ENCODE results near the gene SPTA1. TPM values are rescaled to one million over a fixed set of nuclear protein-coding genes. Genes with fewer than 3 reads are reported as not detected.
"Not testable (repeated sequence)": the region's sequence is repeated elsewhere in the genome, so short reads cannot be mapped to it uniquely, and the experiment has no call there.

SPTA1 gene
- total RNA-seq: not detected in 2 replicates

DNA sequence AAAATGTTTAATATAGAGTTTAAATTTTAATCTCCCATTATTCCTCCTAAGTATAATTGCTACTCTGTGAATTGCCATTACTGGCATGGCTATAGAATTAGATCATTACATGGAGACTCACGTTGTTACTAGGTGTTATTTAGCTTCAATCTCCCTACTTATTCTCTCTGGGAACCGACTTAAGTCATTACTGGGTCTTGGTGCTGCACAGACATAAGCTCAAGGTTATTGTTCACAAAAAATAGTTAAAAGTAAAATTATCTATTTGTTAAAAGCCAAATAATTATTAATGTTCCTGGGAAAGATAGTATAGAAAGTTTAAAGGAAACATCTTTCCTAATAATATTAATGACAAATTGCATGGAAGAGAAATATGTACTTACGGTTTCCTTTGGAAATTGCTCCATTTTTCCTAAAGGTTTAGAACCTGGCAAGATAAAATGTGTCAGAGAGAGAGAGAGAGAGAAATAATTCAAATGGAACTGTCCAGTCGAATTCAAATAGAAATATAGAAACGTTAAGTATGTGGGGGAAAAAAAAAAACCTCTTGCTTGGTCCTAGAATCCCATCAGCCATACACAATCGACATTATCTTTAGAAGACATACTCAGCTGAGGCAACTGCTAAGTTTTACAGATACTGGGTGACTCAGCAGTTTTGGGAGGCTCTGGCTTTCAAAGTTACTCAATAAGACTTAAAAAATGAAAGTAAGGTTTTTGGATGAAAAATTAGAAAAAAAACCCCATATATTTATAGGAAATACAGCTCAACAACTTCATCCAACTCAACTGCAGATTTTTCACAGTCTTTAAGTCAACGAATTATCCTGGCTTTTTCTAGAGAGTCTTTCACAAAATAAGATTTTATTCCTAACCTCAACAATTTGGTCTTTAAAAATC is at the start of gene SPTA1:
Gene SPTA1, minus strand, starts transcription at position 605 of the 899 bp plus-strand sequence. Its CDS starts 198 bp downstream, at position 407.
- intact Hi-C loops (cut with micrococcal nuclease): no loop called here

DNA sequence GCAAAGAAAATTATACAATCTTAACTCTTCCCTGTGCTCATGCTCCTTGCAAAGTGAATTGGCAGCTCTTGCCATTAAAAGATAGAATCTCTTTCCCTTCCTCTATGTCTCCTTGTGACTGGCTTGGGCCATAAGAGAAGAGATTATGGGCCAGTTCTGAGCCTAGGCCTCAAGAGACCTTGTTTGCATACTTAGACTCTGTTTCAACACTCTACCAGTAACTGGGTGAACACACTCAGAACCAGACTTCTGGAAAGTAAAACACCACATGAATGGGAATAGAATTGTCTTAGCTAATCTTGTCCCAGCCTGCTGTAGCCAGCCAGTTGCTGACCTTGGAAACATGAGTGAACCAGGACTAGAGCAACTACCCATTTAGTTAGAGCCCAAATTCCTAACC is 49.3 kb upstream of the SPTA1 start:
- intact Hi-C loops (cut with micrococcal nuclease): no loop called here

DNA sequence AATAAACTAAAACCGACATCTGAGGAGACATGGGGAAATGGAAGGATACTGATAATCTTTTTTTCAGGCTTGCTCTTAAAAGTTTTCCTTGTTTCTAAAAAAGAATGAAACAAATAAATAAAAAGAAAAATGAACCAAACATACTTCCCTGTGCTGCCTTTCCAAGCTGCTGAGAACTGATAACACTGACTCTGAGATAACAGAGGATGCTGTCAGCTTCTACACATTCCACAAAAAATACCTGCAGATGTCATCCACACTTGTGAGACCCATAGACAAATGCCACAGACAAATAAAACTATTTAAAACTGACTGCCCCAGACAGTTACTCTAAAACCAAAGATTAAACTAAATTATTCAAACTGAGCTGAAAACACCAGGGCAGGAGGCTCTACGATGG is 46.0 kb upstream of the SPTA1 start:
- intact Hi-C loops (cut with micrococcal nuclease): no loop called here

DNA sequence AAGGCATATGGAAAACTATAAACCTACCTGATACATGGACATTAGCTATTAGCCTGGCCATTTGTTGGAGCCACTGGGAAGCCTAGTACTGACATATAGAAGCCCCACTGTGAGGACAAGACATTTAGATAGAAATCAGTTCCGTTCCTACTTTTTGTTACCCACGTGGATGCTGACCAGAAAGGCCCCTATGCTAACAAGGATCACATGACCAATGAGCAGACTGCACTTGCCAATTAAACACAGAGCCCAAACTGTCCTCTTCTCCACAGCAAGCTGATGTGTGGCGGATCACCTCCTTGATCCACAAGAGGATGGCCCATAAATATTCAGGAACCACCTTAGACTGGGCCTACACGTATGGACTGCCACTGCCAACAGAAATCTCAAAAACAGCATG is 45.2 kb upstream of the SPTA1 start:
- intact Hi-C loops (cut with micrococcal nuclease): no loop called here

DNA sequence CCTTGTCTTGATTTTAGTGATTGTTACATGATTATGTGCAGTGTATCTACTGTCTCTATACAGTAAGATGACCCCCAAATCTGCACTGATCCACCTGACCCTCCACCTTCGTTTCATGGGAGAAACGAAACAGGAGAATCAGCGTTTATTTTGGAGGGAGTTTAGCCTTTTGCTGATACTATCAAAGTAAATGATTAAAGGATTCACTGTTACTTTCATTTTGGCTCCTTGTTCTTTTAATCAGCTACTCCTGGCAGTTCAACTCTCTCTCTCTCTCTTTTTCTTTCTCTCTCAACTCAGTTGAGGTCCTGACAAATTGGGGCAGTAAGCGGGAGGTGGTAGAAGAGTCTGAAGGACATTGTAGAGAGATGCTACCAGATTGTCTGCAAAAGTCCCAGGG is 43.9 kb upstream of the SPTA1 start:
- intact Hi-C loops (cut with micrococcal nuclease): no loop called here

DNA sequence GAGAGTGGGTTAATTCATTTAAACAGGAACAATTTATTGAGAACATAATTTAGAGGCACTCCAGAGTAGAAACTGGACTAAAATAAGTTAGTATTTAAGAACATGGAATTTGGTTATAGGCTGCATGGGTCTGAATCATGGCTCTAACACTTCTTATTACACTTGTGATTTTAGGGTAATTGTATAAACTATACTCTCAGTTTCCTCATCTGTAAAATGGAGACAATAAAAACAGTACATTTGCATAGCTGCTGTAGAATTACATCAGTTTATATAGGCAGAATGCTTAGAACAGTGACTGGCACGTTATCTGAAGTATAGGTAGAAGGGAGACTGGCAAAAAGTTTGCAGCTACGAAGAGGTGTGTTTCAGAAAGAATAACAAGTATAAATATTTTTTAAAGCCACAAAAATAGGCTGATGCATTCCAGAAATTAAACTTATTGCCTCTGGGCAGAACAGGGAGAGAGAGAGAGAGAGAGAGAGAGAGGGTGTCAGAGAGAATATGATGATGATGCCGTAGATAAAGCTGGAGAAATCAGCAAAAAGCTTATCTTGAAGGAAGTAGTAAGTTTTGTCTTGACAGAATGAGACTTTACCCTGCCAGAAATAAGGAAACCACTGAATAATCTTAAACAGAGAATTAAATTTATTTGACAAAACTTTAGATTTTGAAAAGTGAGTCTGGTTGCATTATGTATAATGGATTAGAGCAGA is 42.2 kb upstream of the SPTA1 start:
- intact Hi-C loops (cut with micrococcal nuclease): no loop called here

DNA sequence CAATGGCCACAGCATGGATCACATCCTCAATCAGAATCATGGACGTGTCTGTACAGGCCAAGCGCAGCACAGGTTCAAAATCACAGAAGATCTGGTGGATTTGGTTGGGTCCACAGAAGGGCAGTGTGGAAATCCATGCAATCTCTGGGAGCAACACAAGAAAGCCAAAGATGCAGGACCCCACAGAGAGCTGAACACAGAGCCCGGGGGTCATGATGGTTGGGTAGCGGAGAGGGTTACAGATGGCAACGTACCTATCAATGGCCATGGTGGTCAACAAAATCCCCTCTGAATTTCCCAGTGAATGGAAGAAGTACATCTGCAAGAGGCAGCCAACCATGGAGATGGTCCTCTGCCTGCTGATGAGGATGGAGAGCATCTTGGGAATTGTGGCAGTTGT is 37.9 kb upstream of the SPTA1 start:
- intact Hi-C loops (cut with micrococcal nuclease): no loop called here

DNA sequence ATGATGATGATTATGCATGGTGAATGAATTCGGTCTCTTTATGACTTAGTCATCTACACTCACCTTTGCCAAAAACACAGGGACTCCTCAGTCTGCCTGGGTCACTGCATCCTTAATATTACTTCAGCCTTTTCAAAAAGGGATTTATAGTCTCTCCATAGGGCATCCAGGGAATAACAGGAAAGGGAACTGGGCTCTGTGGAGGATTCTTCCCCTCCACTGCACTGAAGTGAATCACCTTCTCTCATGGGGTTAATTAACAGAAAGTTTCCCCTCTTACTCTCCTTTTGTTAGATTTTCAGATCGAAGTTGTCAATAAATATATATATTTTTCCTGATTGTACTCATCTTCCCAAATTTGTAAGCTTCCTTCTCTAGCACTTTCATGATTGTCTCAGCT is 34.1 kb upstream of the SPTA1 start, which contains the start of gene OR6K3:
Gene OR6K3, minus strand, starts transcription at position 101 of the 400 bp plus-strand sequence. CDS start 2,605 bp downstream, outside the sequence.
- intact Hi-C loops (cut with micrococcal nuclease): no loop called here

DNA sequence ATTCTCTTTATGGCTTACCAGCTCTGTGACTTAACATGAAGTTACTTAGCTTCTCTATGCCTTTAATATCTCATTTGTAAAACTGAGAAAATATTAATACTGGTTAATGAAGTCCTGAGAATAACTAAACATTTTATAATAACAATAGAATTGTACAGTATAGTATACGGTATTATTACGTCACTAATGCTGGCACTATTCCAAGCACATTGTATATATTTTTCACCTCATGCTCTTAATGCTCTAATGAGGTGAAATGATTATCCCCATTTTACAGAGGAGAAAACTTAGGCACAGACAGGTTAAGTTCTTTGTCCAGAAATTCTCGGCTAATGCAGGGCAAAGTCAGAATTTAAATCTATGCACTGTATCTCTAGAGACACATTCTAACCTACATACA is 33.1 kb upstream of the SPTA1 start:
- intact Hi-C loops (cut with micrococcal nuclease): no loop called here

DNA sequence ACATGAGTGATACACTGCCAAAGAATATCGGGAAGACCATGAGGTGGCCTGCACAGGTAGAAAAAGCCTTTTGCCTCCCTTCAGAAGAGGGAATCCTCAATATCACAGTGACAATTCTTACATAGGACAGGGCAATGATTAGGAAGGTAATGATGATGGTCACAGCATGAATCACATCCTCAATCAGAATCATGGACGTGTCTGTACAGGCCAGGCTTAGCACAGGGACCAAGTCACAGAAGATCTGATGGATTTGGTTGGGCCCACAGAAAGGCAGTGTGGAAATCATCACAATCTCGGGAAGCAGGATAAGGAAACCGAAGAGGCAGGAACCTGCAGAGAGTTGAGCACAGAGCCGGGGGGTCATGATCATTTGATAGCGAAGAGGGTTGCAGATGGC is 30.8 kb upstream of the SPTA1 start:
- intact Hi-C loops (cut with micrococcal nuclease): no loop called here

DNA sequence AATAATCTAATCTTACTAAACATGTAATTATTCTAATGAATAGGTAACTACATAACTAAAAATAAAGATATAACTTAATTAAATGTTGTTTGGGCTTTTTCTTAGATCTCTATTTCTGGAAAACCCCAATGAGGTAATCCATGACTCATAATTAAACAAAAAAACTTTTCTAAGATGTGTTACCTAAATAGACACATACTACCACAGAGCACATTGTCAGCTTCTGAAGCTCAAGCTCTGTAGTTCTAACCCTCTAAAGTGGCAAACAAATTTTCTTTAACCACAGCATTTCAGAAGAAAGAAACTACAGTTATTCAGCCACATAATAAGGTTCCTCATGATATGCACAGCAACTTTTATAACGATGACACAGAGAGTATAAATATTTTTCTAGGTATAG is 29.8 kb upstream of the SPTA1 start:
- intact Hi-C loops (cut with micrococcal nuclease): no loop called here

DNA sequence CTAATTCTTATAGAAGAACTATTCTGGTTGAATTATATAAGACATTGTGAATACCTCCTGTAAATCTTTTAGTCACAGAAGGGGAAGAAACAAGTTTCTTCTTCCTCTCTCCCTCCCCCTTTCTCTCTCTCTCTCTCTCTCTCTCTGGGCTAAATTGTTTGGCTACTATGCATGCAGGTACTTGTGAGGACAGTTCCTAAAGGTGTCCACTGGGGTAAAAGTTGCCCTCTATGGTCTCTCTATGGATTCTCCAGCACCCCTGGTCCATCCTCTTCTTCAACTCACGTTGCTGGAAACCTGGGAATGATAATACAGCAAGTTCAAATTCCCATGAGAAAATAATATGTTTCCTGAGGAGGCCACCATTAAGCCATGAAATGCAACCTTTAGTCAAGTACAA is 28.2 kb upstream of the SPTA1 start:
- intact Hi-C loops (cut with micrococcal nuclease): no loop called here

DNA sequence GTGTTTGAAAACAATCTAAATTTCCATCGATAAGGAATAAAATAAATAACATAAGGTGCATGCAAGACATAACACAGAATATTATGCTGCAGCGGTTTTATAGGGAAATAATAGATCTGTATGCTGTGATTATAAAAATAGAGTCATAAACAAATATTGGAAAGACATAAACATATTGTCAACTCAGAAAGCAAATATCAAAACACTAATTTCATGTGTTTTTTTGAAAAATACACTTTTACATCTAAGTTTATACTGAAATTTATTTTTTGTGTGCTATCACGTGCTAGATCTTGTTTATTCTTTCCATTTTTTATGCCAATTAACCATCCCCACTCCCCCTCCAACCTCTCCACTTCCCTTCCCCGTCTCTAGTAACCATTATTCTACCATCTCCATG is 24.6 kb upstream of the SPTA1 start:
- intact Hi-C loops (cut with micrococcal nuclease): no loop called here

DNA sequence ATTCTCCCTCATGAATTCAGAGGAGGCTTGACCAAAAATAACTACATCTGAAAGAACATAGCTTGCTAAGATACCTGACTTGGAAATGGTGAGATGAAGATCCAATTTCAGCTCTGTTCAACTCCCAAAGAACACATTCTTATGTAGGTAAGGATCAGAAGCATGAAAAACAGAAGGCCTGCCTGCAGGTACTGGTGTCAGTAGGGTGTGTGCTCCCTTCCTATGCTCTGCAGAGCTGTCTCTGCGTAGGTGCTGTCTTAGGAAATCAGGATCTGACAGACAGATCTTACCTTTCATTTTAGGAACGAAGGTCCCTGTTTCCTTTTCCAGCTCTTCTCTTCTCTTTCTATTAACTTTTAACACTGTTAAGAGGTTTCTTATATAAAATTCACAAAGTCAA is 19.6 kb upstream of the SPTA1 start:
- intact Hi-C loops (cut with micrococcal nuclease): no loop called here

DNA sequence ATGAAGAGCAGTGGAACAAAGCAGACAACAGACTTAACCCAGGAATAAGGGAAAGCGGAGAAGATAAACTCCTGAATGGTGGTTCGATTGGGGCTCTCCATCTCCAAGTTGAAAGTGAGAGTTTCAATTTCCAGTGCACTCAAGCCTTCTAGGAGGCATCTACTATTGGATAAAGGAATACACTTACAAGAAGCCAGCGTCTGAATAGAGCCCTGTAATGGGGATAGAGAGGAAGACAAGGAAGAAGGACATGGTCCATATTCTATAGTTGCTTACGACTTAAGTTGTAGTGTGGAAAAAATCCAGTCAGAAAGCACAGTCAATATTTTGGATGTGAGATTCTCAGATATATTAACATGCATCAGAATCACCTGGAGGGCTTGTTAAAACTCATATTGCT is 14.0 kb upstream of the SPTA1 start, which contains the start of gene OR6K2:
Gene OR6K2, minus strand, starts transcription at position 101 of the 400 bp plus-strand sequence. Its CDS starts 0 bp downstream, at position 101.
- intact Hi-C loops (cut with micrococcal nuclease): no loop called here

DNA sequence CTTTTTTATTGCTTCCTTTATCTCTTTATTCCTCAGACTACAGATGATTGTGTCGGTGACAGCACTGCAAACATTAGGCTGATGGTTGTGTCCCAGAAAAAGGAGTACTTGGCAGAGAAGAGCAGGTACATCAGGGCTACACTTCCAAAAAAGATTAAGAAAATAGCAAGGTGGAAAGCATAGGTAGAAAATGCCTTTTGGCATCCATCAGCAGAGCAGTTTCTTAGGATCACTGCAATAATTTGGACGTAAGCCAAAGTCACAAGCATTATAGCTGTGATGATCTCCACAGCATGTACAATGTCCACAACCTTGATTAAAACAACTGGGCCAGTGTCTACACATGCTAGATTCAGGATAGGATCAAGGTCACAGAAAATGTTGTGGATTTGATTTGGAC is 8.1 kb upstream of the SPTA1 start:
- intact Hi-C loops (cut with micrococcal nuclease): no loop called here

DNA sequence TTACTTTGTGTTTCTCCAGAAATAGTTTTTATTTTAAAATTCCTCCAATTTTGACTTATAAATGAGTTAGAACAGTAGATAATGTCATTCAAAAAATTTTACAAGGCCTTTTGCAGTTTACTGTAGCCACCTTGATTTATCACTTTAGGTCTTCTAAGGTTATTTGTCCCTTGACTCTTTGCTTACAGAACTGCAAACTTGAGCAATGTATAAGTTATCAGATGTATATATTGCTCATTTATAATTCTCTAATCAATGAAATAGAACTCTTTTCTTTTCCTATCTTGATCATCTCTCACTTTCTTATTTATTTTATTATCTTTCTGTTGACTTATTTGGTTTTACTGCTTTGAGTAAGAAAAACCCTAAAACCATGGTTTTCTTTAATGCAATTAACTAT is 5.8 kb upstream of the SPTA1 start:
- intact Hi-C loops (cut with micrococcal nuclease): no loop called here

DNA sequence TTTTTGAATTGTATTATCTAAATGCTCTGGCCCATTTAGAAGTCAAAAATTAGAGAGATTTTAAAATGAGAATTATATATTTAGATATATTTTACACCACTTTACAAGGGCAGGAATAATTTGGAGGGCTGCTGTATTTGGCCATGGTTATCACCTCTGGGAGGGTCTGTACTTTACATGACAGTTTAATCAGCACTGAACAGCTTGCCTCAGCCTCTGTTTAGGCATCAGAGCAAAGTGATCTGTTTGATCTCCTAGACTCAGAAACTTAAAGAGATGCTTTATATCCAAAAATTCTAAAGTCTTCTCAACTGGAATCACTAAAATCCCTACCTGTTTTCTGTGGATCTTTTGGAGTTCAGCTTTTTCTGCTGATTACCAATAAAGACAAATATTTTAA is 5.4 kb upstream of the SPTA1 start:
- intact Hi-C loops (cut with micrococcal nuclease): no loop called here

DNA sequence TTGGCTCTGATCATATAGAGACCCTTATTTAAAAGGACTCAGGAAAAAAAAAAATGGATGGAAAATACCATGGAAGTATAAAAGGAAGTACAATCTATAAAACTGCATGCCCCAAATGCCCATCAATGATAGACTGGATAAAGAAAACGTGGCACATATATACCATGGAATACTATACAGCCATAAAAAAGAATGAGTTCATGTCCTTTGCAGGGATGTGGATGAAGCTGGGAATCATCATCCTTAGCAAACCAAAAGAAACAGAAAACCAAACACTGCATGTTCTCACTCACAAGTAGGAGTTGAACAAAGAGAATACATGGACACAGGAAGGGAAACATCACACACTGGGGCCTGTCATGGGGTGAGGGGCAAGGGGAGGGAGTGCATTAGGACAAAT is 4.6 kb upstream of the SPTA1 start:
- intact Hi-C loops (cut with micrococcal nuclease): not testable (repeated sequence)

DNA sequence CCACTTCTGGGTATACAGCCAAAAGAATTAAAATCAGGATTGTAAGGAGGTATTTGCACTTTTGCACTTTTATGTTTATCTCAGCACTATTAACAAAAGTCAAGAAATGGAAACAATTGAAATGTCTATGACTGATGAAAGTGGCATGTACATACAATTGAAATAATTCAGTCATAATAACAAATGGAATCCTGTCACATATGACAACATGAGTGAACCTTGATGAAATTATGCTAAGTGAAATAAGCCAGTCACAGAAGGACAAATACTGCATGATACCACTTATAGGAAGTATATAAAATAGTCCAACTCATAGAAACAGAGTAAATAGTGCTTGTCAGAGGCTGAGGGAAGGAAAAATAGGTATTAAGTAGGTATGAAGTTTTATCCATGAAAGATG is 3.4 kb upstream of the SPTA1 start:
- intact Hi-C loops (cut with micrococcal nuclease): no loop called here

DNA sequence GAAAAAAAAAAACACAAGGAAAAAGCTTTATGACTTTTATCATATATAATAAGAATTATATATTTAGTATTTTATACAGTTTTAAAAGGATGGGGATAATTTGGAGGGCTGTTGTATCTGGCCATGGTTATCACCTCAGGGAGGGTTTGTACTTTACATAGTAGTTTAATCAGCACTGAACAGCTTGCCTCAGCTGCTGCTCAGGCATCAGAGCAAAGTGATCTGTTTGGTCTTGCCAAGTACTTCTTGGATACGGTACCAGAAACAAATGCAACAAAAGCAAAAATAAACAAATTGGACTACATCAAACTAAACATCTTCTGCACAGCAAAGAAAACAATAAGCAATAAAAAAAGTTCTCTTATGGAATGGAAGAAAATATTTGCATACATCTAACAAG is 2.6 kb upstream of the SPTA1 start:
- intact Hi-C loops (cut with micrococcal nuclease): no loop called here

DNA sequence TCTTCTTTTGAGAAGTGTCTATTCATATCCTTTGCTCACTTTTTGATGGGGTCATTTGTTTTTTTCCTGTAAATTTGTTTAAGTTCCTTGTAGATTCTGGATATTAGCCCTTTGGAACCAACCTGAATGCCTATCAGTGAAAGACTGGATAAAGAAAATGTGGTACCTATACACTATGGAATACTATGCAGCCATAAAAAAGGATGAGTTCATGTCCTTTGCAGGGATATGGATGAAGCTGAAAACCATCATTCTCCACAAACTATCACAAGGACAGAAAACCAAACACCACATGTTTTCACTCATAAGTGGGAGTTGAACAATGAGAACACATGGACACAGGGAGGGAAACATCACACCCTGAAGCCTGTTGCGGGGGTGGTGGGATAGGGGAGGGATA is 1.8 kb upstream of the SPTA1 start:
- intact Hi-C loops (cut with micrococcal nuclease): not testable (repeated sequence)

DNA sequence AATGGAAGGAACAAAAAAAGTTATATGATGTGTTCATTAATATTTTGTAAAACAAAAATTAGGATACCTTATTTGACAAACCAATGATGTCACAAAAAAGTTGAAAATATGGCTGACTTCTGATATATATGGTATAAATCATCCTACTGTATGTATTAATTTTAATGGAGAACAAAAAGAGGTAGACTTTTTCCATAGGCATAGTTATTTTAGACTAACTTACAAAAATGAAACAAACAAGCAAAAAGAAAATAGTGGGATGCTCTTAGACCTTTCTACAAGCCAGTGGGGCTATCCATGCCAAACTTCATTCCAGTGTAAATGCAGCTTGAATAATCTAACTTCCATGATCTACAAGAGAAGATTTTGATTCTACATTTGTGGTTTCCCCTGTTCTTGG is 522 bp upstream of the SPTA1 start:
- intact Hi-C loops (cut with micrococcal nuclease): no loop called here
